Hair follicular keratinocyte (primary cell): ENCODE results near the gene RNF225. TPM values are rescaled to one million over a fixed set of nuclear protein-coding genes. Genes with fewer than 3 reads are reported as not detected.

Experiments
- total RNA-seq: library from RNA; depleted of rRNA; stranded (reverse); fragments of >200 nt; gene quantifications from 2 replicates; pipeline ENCODE4 v1.2.3, GENCODE V29; 2015

RNF225 gene
- total RNA-seq: 0.27 and 0.31 TPM in 2 replicates

GRCh38 chr19:58395220-58395978, at the start of gene RNF225:
RNF225 (plus strand) TSS chr19:58395656; CDS start chr19:58396090, 434 bp downstream.

GRCh38 chr19:58352760-58353671, 42.4 kb upstream of the RNF225 start, which contains the start of gene A1BG:
A1BG (minus strand) TSS chr19:58353492; CDS start chr19:58353437, 55 bp downstream.

GRCh38 chr19:58362272-58362994, 33.0 kb upstream of the RNF225 start, which contains the start of gene ZNF497:
ZNF497 (minus strand) TSS chr19:58362751; CDS start chr19:58357635, 5,116 bp downstream.

GRCh38 chr19:58380662-58381459, 14.6 kb upstream of the RNF225 start, which contains the start of gene ZNF837:
ZNF837 (minus strand) TSS chr19:58381030; CDS start chr19:58369332, 11,698 bp downstream.

GRCh38 chr19:58386576-58387337, 8.7 kb upstream of the RNF225 start, which contains the start of gene RPS5:
RPS5 (plus strand) TSS chr19:58387269; CDS start chr19:58388138, 869 bp downstream.

GRCh38 chr19:58408152-58409009, 12.9 kb downstream of the RNF225 start, which contains the start of gene ZNF584:
ZNF584 (plus strand) TSS chr19:58408649; CDS start chr19:58409148, 499 bp downstream.

GRCh38 chr19:58439576-58440554, 44.4 kb downstream of the RNF225 start, which contains the start of gene ZNF132:
ZNF132 (minus strand) TSS chr19:58440153; CDS start chr19:58439821, 332 bp downstream.

Other genes starting within 250 kb of the RNF225 start
- gene ZNF329, start 244.9 kb upstream of the RNF225 start, total RNA-seq: 4.1 and 8.4 TPM in 2 replicates
- 24.4 and 26.9 TPM in 2 replicates for gene ZNF274, start 212.6 kb upstream of the RNF225 start, total RNA-seq
- 49.7 and 57.3 TPM in 2 replicates for gene ZNF544, start 166.7 kb upstream of the RNF225 start, total RNA-seq
- 2.4 and 4.3 TPM in 2 replicates for gene ZNF8, start 116.7 kb upstream of the RNF225 start, total RNA-seq
- gene ERVK3-1, start 90.3 kb upstream of the RNF225 start, total RNA-seq: 22.0 and 31.9 TPM in 2 replicates
- 2.0 and 2.7 TPM in 2 replicates for gene ZSCAN22, start 68.7 kb upstream of the RNF225 start, total RNA-seq
- 15.6 and 26.6 TPM in 2 replicates for gene A1BG, start 42.2 kb upstream of the RNF225 start, total RNA-seq
- gene ZNF497, start 32.9 kb upstream of the RNF225 start, total RNA-seq: 0.86 and 1.3 TPM in 2 replicates
- gene ZNF837, start 14.6 kb upstream of the RNF225 start, total RNA-seq: 2.5 and 3.7 TPM in 2 replicates
- 2,350 and 2,403 TPM in 2 replicates for gene RPS5, start 8.4 kb upstream of the RNF225 start, total RNA-seq
- gene ZNF584, start 13.0 kb downstream of the RNF225 start, total RNA-seq: 7.0 and 16.3 TPM in 2 replicates
- gene ZNF132, start 44.5 kb downstream of the RNF225 start, total RNA-seq: 1.6 and 2.2 TPM in 2 replicates
- 6.6 and 7.2 TPM in 2 replicates for gene ZNF324B, start 56.0 kb downstream of the RNF225 start, total RNA-seq
- 6.2 and 9.3 TPM in 2 replicates for gene ZNF324, start 71.4 kb downstream of the RNF225 start, total RNA-seq
- gene ZNF446, start 80.7 kb downstream of the RNF225 start, total RNA-seq: 6.5 and 8.6 TPM in 2 replicates
- 12.7 and 12.8 TPM in 2 replicates for gene SLC27A5, start 116.3 kb downstream of the RNF225 start, total RNA-seq
- gene ZBTB45, start 124.2 kb downstream of the RNF225 start, total RNA-seq: 11.1 and 13.1 TPM in 2 replicates
- 265 and 397 TPM in 2 replicates for gene TRIM28, start 148.4 kb downstream of the RNF225 start, total RNA-seq
- gene CHMP2A, start 159.4 kb downstream of the RNF225 start, total RNA-seq: 101 and 114 TPM in 2 replicates
- 32.1 and 51.0 TPM in 2 replicates for gene UBE2M, start 163.0 kb downstream of the RNF225 start, total RNA-seq
- gene MZF1, start 177.7 kb downstream of the RNF225 start, total RNA-seq: 6.6 and 9.8 TPM in 2 replicates